ENCODE measurements around the gene TAMALIN.

GRCh38 chr12:52057638-52058576, 51.2 kb downstream of the TAMALIN start:
- TF ChIP-seq GATA3 (IDR thresholded peaks at IDR 0.05; ENCODE audit: low read depth, low read length) (no peak), GATA2 (IDR thresholded peaks at IDR 0.05; ENCODE audit: low read depth, low read length) (no peak)

Measured in SH-SY5Y (cell line).